H1 (cell line): Measurements from ENCODE around the gene TSHZ2. TPM values are rescaled to one million over a fixed set of nuclear protein-coding genes. Genes with fewer than 3 reads are reported as not detected.

Source experiments
- BCL11A ChIP-seq, 2 experiments: IDR thresholded peaks; one replicate each; pipeline ENCODE4 v1.6.1; 2011; ENCODE audit warnings: low read depth in 2 of 2, low read length in 2 of 2, mild to moderate bottlenecking in 2 of 2
- GTF2F1 ChIP-seq: IDR thresholded peaks from 2 replicates; pipeline ENCODE4 v1.6.1; 2012; ENCODE audit warnings: low read depth, low read length, improper control_type of control experiment, borderline replicate concordance
- RBBP5 ChIP-seq: IDR thresholded peaks from 2 replicates; pipeline ENCODE4 v1.7.1; 2012; ENCODE audit warnings: low read depth, mild to moderate bottlenecking, inconsistent platforms, low read length, moderate library complexity, borderline replicate concordance
- TAF7 ChIP-seq: optimal IDR thresholded peaks from 2 replicates; pipeline ENCODE3; 2011; ENCODE audit warnings: low read depth, mild to moderate bottlenecking, inconsistent platforms, low read length, moderate library complexity, borderline replicate concordance
- USF2 ChIP-seq: IDR thresholded peaks from 2 replicates; pipeline ENCODE4 v1.6.1; 2011; ENCODE audit warnings: low read length, improper control_type of control experiment
- polyA plus RNA-seq, 7 experiments: library from polyadenylated mRNA; depleted of rRNA in 3 of 7; stranded (reverse) in 5 of 7; unstranded in 2 of 7; fragments of >200 nt in 5 of 7; fragments of 200-250 nt in 2 of 7; gene quantifications; 1 replicate in 5 of 7; 2 replicates in 1 of 7; 4 replicates in 1 of 7; pipeline versions ENCODE4 v1.2.1 to v1.2.3, GENCODE V29; 2011 to 2013; ENCODE audit warnings: missing spikeins in 2 of 7, mixed read lengths in 2 of 7
- total RNA-seq: library from RNA; stranded (reverse); fragmentation: NEBNext Ultra II Directional; extraction: Animal tissue kit (Norgen Biotek cat#: 25700); gene quantifications from 2 replicates; pipeline ENCODE4 v1.2.1, GENCODE V29; 2021

TSHZ2 gene
- total and polyA plus RNA-seq, 2 of the 8 experiments (the other 6 are each of a cell fraction or from before 2014, with no cell fraction given): 0.14 to 0.30 TPM

- TF ChIP-seq USF2: no peak
- TF ChIP-seq BCL11A (IDR thresholded peaks at IDR 0.05; ENCODE audit: low read depth in 2 of 2, low read length in 2 of 2): no peak
- TF ChIP-seq TAF7: no peak
- no peak for TF ChIP-seq RBBP5
- TF ChIP-seq GTF2F1: no peak
- TF ChIP-seq, all 59 proteins: peak for 0
Observed at GRCh38 chr20:53161073-53161472, 188.9 kb downstream of the TSHZ2 start (continued).
